ENCODE results near the gene ZNF180.

DNA sequence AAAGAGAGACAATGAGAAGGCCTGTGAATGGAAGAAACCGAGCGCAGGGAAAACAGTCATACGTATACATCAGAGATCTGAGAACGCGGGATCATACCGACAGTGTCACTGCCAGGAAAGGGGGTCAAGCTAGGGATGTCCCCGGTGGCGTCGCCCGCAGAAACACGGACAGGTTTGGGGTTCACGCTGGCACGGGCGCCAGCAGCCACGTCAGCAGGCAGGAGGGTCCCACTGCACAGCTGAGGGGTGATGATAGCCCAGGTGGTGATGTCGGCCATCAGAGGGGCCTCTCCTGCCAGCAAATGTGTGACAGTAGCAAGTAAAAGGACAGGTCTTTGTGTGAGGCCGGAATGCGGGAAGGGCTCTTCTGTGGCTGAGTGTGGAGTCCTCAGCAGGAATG lies 48.6 kb downstream of the ZNF180 start:
- TF ChIP-seq, protein P1, sequence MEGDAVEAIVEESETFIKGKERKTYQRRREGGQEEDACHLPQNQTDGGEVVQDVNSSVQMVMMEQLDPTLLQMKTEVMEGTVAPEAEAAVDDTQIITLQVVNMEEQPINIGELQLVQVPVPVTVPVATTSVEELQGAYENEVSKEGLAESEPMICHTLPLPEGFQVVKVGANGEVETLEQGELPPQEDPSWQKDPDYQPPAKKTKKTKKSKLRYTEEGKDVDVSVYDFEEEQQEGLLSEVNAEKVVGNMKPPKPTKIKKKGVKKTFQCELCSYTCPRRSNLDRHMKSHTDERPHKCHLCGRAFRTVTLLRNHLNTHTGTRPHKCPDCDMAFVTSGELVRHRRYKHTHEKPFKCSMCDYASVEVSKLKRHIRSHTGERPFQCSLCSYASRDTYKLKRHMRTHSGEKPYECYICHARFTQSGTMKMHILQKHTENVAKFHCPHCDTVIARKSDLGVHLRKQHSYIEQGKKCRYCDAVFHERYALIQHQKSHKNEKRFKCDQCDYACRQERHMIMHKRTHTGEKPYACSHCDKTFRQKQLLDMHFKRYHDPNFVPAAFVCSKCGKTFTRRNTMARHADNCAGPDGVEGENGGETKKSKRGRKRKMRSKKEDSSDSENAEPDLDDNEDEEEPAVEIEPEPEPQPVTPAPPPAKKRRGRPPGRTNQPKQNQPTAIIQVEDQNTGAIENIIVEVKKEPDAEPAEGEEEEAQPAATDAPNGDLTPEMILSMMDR (IDR thresholded peaks at IDR 0.05): no peak
- no peak for TF ChIP-seq POLR2A (IDR thresholded peaks at IDR 0.05)
- no peak for TF ChIP-seq POLR2AphosphoS5 (IDR thresholded peaks at IDR 0.05)
- no peak for TF ChIP-seq EP300 (IDR thresholded peaks at IDR 0.05; ENCODE audit: low read depth)

All from transverse colon (tissue), 4 donors.